Lower leg skin (tissue), 3 donors: ENCODE measurements around the gene ZSCAN20.

Experiments
- CTCF ChIP-seq, 3 donors: fragments of 450-650 bp; IDR thresholded peaks; one replicate each; pipeline ENCODE4 v1.5.1; 2016; ENCODE audit warnings: antibody characterized with exemption in 3 of 3, mild to moderate bottlenecking in 3 of 3, moderate library complexity in 2 of 3
- POLR2A ChIP-seq, 2 donors: fragments of 450-650 bp; IDR thresholded peaks; one replicate each; pipeline ENCODE4 v1.6.1; 2016 to 2017; ENCODE audit warnings: antibody characterized with exemption in 2 of 2, mild to moderate bottlenecking in 1 of 2, moderate library complexity in 1 of 2

- no peak for TF ChIP-seq CTCF (IDR thresholded peaks at IDR 0.05)
- TF ChIP-seq POLR2A (IDR thresholded peaks at IDR 0.05): no peak
Observed at GRCh38 chr1:33500547-33500946, 28.1 kb downstream of the ZSCAN20 start.
